Ovary (tissue), 9 donors: ENCODE results near the gene RNLS. TPM values are rescaled to one million over a fixed set of nuclear protein-coding genes. Genes with fewer than 3 reads are reported as not detected.

Experiments
- DNase-seq, 5 donors: peaks; one replicate each; pipeline ENCODE4 v3.0.0-alpha.2; 2019 to 2020
- H3K27ac ChIP-seq, 2 donors: fragments of 200-600 bp; one replicate each; pipeline versions ENCODE4 v1.5.1 to v1.8.0; 2019 to 2022
- H3K27me3 ChIP-seq: fragments of 200-600 bp; one replicate; pipeline ENCODE4 v1.8.0; 2022
- H3K36me3 ChIP-seq: fragments of 200-600 bp; sonication (generic); one replicate; pipeline ENCODE4 v1.5.1; 2019
- H3K4me1 ChIP-seq: one replicate; pipeline ENCODE4 v1.8.1; 2013; ENCODE audit warnings: mild to moderate bottlenecking, moderate library complexity; ENCODE audit not compliant: insufficient read depth
- H3K4me3 ChIP-seq: fragments of 200-600 bp; sonication (generic); one replicate; pipeline ENCODE4 v1.5.1; 2017
- H3K9me3 ChIP-seq, 2 donors: fragments of 200-600 bp in 1 of 2; sonication (generic) in 1 of 2; one replicate each; pipeline versions ENCODE4 v1.5.1 to v1.8.1; 2013 to 2019; ENCODE audit warnings: mild to moderate bottlenecking in 1 of 2, moderate library complexity in 1 of 2
- CTCF ChIP-seq, 3 donors: fragments of 450-650 bp in 2 of 3; fragments of 200-600 bp in 1 of 3; IDR thresholded peaks; one replicate each; pipeline versions ENCODE4 v1.5.1 to v1.8.0; 2016 to 2022; ENCODE audit warnings: antibody characterized with exemption in 3 of 3, mild to moderate bottlenecking in 1 of 3
- EP300 ChIP-seq: sonication (generic); formaldehyde crosslinking; IDR thresholded peaks from one replicate; pipeline ENCODE4 v1.6.1; 2017; ENCODE audit warnings: antibody characterized with exemption
- POLR2A ChIP-seq: fragments of 450-650 bp; IDR thresholded peaks from one replicate; pipeline ENCODE4 v1.6.1; 2017; ENCODE audit warnings: antibody characterized with exemption, mild to moderate bottlenecking, moderate library complexity
- WGBS, 3 donors: extraction: QIAGEN DNeasy Blood & Tissue Kit in 1 of 3; methylation state at CpG; one replicate each; pipeline versions ENCODE4 v1.1.5 to v1.1.7; 2013 to 2017; 5-methylcytosine and 5-hydroxymethylcytosine counted together
- intact Hi-C, 4 donors: fragments of 100-400 bp; cut with DNase I; formaldehyde crosslinking; loops; one replicate each; pipeline versions ENCODE4 v1.11.0 to v1.15.1; 2022 to 2023
- polyA plus RNA-seq, 2 donors: library from polyadenylated mRNA; stranded (reverse); fragments of 200-250 nt in 1 of 2; fragments of 350-450 nt in 1 of 2; fragmentation: Illumina TruSeq in 1 of 2; extraction: RNeasy Lipid Tissue Mini Kit (QIAGEN cat#74804) in 1 of 2; gene quantifications; one replicate each; pipeline ENCODE4 v1.2.3, GENCODE V29; 2013 to 2014
- total RNA-seq, 7 donors: library from RNA; depleted of rRNA in 2 of 7; stranded (reverse); fragments of >200 nt in 2 of 7; fragmentation: NEBNext Ultra II Directional in 3 of 7; extraction: Animal tissue kit (Norgen Biotek cat#: 25700) in 3 of 7; gene quantifications; one replicate each; pipeline versions ENCODE4 v1.1.0 to v1.2.4, GENCODE V29; 2016 to 2023
- donor health status: DM: no; HTN: no; CAD: no; lungs with moderate emphysema.
- donor health status: DM: no; HTN: no; CAD: no.
- donor health status: Bipolar disorder and iron deficiency.
- donor health status: DM: yes; HTN: yes; CAD: no.
- donor health status: DM: no; HTN: no; CAD: no.
- donor health status: DM: yes; HTN: yes; CAD: no.

RNLS gene
- total and polyA plus RNA-seq, 9 donors, result 7.5 to 21.9 (median 11.8) TPM

DNA sequence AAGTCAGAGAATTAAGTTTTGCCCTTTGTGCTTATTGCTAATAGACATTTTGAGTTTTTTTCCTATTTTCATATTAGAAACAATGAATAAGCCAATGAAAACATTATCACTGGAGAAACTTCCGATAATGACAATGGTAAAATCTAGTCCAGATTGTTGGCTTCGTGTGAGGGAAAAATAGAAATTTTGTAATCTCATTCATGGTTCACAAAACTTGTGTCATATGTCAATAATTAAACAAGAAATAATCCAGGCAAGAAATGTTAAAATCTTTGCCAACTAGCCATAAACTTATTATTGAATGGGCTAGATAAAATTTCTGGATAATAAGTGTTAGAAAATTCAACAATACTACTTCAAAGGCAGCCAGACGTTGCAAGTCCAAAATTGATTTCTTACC is 36.6 kb downstream of the RNLS start:
- Histone ChIP-seq H3K27me3 (no peaks in the 10 kb centered on the region), H3K27ac (no peak overlapping the region), H3K4me3 (no peak overlapping the region), H3K9me3 (no peaks in the 10 kb centered on the region), H3K36me3 (no peaks in the 10 kb centered on the region), H3K4me1 (peaks cover 2% of the 10 kb centered on the region)
- 21 to 47% (median 27%) methylated on average over 3 of the region's 3 CpGs for WGBS, 3 donors
- TF ChIP-seq EP300 (no peak), POLR2A (no peak), CTCF (IDR thresholded peaks at IDR 0.05) (no peak)
- intact Hi-C loops, result loop anchor here in 1 of 4 donors (10.0 kb wide), 1 partner anchor 72 kb away; no protein-coding TSS in a partner anchor
- no peak for DNase-seq

GRCh38 chr10:88545359-88545758 is 37.8 kb downstream of the RNLS start:
- no peak for TF ChIP-seq EP300
- TF ChIP-seq CTCF (IDR thresholded peaks at IDR 0.05), result no peak
- TF ChIP-seq POLR2A, result no peak
- Histone ChIP-seq H3K4me3 (no peak overlapping the region), H3K27me3 (no peaks in the 10 kb centered on the region), H3K4me1 (peaks cover 2% of the 10 kb centered on the region), H3K9me3 (no peaks in the 10 kb centered on the region), H3K27ac (no peak overlapping the region), H3K36me3 (no peaks in the 10 kb centered on the region)
- no peak for DNase-seq
- 76 to 87% (median 86%) methylated on average over 4 of the region's 4 CpGs for WGBS, 3 donors
- intact Hi-C loops, result loop anchor here in 1 of 4 donors (10.0 kb wide), 1 partner anchor 71 kb away; no protein-coding TSS in a partner anchor

DNA sequence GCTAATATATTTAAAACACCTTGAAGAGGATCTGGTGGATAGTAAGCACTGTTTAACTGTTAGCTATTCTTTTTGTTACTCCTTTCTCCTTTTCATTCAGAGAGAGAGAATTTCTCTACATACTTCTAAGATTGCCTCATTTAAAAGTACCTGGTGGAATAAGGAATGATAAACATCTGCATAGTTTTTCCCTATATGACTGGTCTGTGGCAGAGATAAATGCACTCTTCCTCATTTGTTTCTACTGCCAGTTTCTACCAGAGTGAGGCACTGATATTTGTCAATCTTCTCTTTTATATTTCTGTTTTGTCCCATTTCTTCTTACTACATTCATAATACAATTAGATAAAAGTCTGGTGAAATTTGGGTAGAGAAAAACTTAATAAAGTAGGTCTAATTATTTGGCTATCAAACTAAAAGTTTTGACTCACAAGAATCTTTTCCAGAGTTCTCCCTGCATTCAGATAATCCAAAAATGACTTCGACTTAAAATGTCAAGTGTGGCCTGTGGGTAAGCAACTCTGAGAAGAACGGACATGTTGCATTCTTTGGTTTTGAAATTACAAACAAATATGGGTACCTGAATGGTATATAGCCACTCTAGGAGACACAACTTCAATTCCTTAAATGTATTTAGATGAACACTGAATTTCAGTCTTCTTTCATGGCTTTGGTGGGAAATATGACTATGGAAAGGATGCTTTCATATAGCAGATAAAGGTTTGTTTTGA is 38.8 kb downstream of the RNLS start:
- Histone ChIP-seq H3K27ac (no peak overlapping the region), H3K36me3 (no peaks in the 10 kb centered on the region), H3K27me3 (no peaks in the 10 kb centered on the region), H3K9me3 (no peaks in the 10 kb centered on the region), H3K4me3 (no peak overlapping the region), H3K4me1 (peaks cover 2% of the 10 kb centered on the region)
- TF ChIP-seq CTCF (IDR thresholded peaks at IDR 0.05), result no peak
- TF ChIP-seq EP300, result no peak
- 86 to 96% (median 88%) methylated on average over 2 of the region's 2 CpGs for WGBS, 3 donors
- intact Hi-C loops, result loop anchor here in 1 of 4 donors (10.0 kb wide), 1 partner anchor 70 kb away; no protein-coding TSS in a partner anchor
- DNase-seq, result no peak

- DNase-seq, result peak in 2 of 5 donors; percentile 40 to 47
- H3K27ac ChIP-seq, result no peak overlapping the region
Observed at GRCh38 chr10:88542522-88542921, 40.6 kb downstream of the RNLS start.

More at GRCh38 chr10:88542522-88542921, 40.6 kb downstream of the RNLS start:
- Histone ChIP-seq H3K4me1 (peaks cover 2% of the 10 kb centered on the region), H3K4me3 (no peak overlapping the region), H3K9me3 (no peaks in the 10 kb centered on the region), H3K36me3 (no peaks in the 10 kb centered on the region), H3K27me3 (no peaks in the 10 kb centered on the region)
- 26 to 45% (median 28%) methylated on average over 4 of the region's 4 CpGs for WGBS, 3 donors
- intact Hi-C loops, result loop anchor here in 1 of 4 donors (10.0 kb wide), 1 partner anchor 68 kb away; no protein-coding TSS in a partner anchor
- TF ChIP-seq EP300, result no peak
- TF ChIP-seq CTCF (IDR thresholded peaks at IDR 0.05), result no peak
- TF ChIP-seq POLR2A, result no peak
